Adrenal gland (tissue), 5 donors: ENCODE measurements around the gene CGGBP1.

ENCODE experiments used
- POLR2A ChIP-seq, 2 donors: fragments of 450-650 bp; IDR thresholded peaks; one replicate each; pipeline ENCODE4 v1.6.1; 2017; ENCODE audit warnings: antibody characterized with exemption in 2 of 2, mild to moderate bottlenecking in 2 of 2, moderate library complexity in 1 of 2
- TF ChIP-seq, protein P1 (sequence below), 6 experiments: fragments of 450-650 bp in 4 of 6; fragments of 200-600 bp in 2 of 6; sonication (generic) in 1 of 6; IDR thresholded peaks; 1 replicate in 5 of 6; 2 replicates in 1 of 6; pipeline versions ENCODE4 v1.5.1 to v1.8.0; 2016 to 2021; ENCODE audit warnings: antibody characterized with exemption in 6 of 6, mild to moderate bottlenecking in 2 of 6, moderate library complexity in 1 of 6
- donor health status: DM: no; HTN: no; CAD: no.

DNA sequence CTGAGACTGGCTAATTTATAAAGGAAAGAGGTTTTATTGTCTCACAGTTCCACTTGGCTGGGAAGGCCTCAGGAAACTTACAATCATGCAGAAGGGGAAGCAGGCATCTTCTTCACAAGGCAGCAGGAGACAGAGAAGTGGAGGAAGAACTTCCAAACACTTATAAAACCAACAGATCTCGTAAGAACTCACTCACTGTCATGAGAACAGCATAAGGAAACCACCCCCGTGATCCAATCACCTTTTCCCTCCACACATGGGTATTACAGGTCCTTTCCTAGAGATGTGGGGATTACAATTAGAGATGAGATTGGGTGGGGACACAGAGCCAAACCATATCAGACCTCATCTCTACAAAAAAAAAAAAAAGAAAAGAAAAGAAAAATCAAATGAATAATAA is 25.7 kb downstream of the CGGBP1 start:
- TF ChIP-seq, protein P1, sequence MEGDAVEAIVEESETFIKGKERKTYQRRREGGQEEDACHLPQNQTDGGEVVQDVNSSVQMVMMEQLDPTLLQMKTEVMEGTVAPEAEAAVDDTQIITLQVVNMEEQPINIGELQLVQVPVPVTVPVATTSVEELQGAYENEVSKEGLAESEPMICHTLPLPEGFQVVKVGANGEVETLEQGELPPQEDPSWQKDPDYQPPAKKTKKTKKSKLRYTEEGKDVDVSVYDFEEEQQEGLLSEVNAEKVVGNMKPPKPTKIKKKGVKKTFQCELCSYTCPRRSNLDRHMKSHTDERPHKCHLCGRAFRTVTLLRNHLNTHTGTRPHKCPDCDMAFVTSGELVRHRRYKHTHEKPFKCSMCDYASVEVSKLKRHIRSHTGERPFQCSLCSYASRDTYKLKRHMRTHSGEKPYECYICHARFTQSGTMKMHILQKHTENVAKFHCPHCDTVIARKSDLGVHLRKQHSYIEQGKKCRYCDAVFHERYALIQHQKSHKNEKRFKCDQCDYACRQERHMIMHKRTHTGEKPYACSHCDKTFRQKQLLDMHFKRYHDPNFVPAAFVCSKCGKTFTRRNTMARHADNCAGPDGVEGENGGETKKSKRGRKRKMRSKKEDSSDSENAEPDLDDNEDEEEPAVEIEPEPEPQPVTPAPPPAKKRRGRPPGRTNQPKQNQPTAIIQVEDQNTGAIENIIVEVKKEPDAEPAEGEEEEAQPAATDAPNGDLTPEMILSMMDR (IDR thresholded peaks at IDR 0.05), result no peak
- TF ChIP-seq POLR2A (IDR thresholded peaks at IDR 0.05), result no peak
